HG02981 (cell line): Measurements from ENCODE around the gene PRRG4.
"Not testable (repeated sequence)": the region's sequence is repeated elsewhere in the genome, so short reads cannot be mapped to it uniquely, and the experiment has no call there.

Source experiments
- ATAC-seq: cut with Tn5 transposase; IDR thresholded peaks from one replicate; pipeline ENCODE4 v1.9.1; 2021; ENCODE audit warnings: mild to moderate bottlenecking, moderate library complexity; ENCODE audit not compliant: unreplicated experiment

The PRRG4 gene

GRCh38 chr11:32830413-32830738 is 649 bp downstream of the PRRG4 start:
- ATAC-seq, result peak; percentile 6

- no peak for ATAC-seq
Measured at GRCh38 chr11:32830796-32831195, 1.1 kb downstream of the PRRG4 start.

- no peak for ATAC-seq
Measured at GRCh38 chr11:32831221-32831620, 1.5 kb downstream of the PRRG4 start.

- ATAC-seq, result no peak
Measured at GRCh38 chr11:32833921-32834320, 4.2 kb downstream of the PRRG4 start.

GRCh38 chr11:32836946-32837345 is 7.2 kb downstream of the PRRG4 start:
- no peak for ATAC-seq

- no peak for ATAC-seq
Measured at GRCh38 chr11:32838505-32839274, 9.0 kb downstream of the PRRG4 start.

- ATAC-seq, result no peak
Measured at GRCh38 chr11:32839308-32839707, 9.6 kb downstream of the PRRG4 start.

- no peak for ATAC-seq
Measured at GRCh38 chr11:32840587-32840986, 10.9 kb downstream of the PRRG4 start.

GRCh38 chr11:32843544-32843943 is 13.8 kb downstream of the PRRG4 start:
- ATAC-seq, result no peak

GRCh38 chr11:32847511-32847910 is 17.8 kb downstream of the PRRG4 start:
- peak; percentile 51 for ATAC-seq

GRCh38 chr11:32849761-32850160 is 20.0 kb downstream of the PRRG4 start:
- no peak for ATAC-seq

- ATAC-seq, result no peak
Measured at GRCh38 chr11:32851251-32851650, 21.5 kb downstream of the PRRG4 start.

- no peak for ATAC-seq
Measured at GRCh38 chr11:32852207-32852606, 22.5 kb downstream of the PRRG4 start.

- ATAC-seq, result no peak
Measured at GRCh38 chr11:32855601-32856000, 25.9 kb downstream of the PRRG4 start.

GRCh38 chr11:32858731-32859130 is 29.0 kb downstream of the PRRG4 start:
- no peak for ATAC-seq

- ATAC-seq, result no peak
Measured at GRCh38 chr11:32861850-32862577, 32.3 kb downstream of the PRRG4 start.

GRCh38 chr11:32864555-32864954 is 34.8 kb downstream of the PRRG4 start:
- no peak for ATAC-seq

- ATAC-seq, result not testable (repeated sequence)
Measured at GRCh38 chr11:32868752-32869151, 39.0 kb downstream of the PRRG4 start.

- no peak for ATAC-seq
Measured at GRCh38 chr11:32870676-32871075, 40.9 kb downstream of the PRRG4 start.

GRCh38 chr11:32874132-32874531 is 44.4 kb downstream of the PRRG4 start:
- ATAC-seq, result no peak

GRCh38 chr11:32881286-32881685 is 51.6 kb downstream of the PRRG4 start:
- ATAC-seq, result no peak

GRCh38 chr11:32883421-32883820 is 53.7 kb downstream of the PRRG4 start:
- ATAC-seq, result no peak
